HG03025 (cell line): Measurements from ENCODE around the gene ZNF350.
A peak's percentile ranks its signal among the peaks of the same experiment; 100 is the strongest.
"Not testable (repeated sequence)": the region's sequence is repeated elsewhere in the genome, so short reads cannot be mapped to it uniquely, and the experiment has no call there.

Source experiments
- ATAC-seq: cut with Tn5 transposase; IDR thresholded peaks from one replicate; pipeline ENCODE4 v1.9.1; 2021; ENCODE audit warnings: mild to moderate bottlenecking, moderate library complexity; ENCODE audit not compliant: unreplicated experiment, low FRiP score

ZNF350 gene

GRCh38 chr19:51986309-51987291 is at the start of gene ZNF350:
TSS of gene ZNF350 (minus strand) at chr19:51986840. CDS start at chr19:51974360, 12,480 bp downstream.
- peak; percentile 83 for ATAC-seq

GRCh38 chr19:52034051-52034728 is 47.5 kb upstream of the ZNF350 start:
- no peak for ATAC-seq

DNA sequence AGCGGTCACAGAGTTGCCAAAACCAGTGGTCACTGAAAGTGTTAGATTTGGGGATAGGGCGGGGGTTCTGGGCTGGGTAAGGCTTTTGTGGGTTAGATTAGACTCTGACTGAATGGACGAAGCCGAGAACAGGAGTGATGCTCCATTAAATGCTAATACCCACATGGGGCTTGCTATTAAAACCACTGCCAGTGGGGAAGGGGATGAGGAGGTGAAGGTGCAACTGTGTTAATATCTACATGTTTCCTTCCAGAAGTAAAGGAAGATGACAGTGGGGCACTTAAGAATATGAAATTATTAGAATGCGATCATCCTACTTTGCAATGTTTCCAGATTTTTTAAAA is 42.1 kb upstream of the ZNF350 start:
- ATAC-seq, result peak; percentile 26

DNA sequence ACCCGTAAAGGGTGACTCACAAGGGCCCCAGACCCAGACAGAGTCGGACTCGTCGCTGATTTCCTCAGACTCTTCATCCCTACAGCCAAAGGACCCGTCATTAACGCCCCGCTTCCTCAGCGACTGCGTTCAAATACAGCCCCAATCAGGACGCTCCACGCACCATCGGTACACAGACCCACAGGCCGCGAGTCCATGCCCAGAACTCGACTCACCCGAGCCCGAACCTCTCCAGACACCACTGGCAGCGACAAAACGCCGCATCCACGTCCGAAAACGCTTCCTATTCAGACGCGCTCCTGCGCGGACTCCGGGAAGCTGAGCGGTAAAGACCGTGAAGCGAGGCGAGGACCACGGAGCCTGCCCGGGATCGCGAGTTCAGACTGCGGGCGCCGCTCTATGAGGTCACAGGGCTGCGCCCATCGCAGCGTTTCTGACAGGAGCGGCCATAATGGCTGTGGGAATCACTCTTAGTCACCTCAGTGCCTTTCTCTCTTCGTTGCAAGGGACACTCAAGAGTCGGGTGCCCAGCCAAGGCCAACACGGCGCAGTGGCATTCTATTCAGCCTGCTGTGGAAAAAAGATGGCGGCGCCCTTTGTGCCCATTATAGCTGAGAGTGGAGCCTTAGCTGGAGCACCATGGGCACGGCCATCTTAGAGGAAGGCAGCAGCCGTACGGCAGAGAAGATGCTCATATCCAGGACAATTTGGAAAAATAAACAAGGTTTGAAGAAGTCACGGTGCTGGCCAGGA is 41.6 kb upstream of the ZNF350 start, which contains the start of gene ZNF614:
TSS of gene ZNF614 (minus strand) at position 353 of the 753 bp plus-strand sequence. CDS start 2,634 bp downstream, outside the sequence.
- peak; percentile 80 for ATAC-seq

DNA sequence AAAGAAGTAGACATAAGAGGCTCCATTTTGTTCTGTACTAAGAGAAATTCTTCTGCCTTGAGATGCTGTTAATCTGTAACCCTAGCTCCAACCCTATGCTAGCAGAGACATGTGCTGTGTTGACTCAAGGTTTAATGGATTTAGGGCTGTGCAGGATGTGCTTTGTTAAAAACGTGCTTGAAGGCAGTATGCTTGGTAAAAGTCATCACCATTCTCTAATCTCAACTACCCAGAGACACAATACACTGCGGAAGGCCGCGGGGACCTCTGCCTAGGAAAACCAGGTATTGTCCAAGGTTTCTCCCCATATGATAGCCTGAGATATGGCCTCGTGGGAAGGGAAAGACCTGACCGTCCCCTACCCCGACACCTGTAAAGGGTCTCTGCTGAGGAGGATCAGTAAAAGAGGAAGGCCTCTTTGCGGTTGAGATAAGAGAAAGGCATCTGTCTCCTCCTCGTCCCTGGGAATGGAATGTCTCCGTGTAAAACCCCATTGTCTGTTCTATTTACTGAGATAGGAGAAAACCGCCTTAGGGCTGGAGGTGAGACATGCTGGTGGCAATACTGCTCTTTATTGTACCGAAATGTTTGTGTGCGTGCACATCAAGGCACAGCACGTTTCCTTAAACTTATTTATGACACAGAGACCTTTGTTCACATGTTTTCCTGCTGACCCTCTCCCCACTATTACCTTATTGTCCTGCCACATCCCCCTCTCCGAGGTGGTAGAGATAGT is 39.8 kb upstream of the ZNF350 start:
- ATAC-seq, result not testable (repeated sequence)

DNA sequence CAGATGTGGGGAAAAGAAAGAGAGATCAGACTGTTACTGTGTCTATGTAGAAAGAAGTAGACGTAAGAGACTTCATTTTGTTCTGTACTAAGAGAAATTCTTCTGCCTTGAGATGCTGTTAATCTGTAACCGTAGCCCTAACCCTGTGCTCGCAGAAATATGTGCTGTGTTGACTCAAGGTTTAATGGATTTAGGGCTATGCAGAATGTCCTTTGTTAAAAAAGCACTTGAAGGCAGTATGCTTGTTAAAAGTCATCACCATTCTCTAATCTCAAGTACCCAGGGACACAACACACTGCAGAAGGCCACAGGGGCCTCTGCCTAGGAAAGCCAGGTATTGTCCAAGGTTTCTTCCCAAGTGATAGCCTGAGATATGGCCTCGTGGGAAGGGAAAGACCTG is 37.8 kb upstream of the ZNF350 start:
- ATAC-seq, result not testable (repeated sequence)

DNA sequence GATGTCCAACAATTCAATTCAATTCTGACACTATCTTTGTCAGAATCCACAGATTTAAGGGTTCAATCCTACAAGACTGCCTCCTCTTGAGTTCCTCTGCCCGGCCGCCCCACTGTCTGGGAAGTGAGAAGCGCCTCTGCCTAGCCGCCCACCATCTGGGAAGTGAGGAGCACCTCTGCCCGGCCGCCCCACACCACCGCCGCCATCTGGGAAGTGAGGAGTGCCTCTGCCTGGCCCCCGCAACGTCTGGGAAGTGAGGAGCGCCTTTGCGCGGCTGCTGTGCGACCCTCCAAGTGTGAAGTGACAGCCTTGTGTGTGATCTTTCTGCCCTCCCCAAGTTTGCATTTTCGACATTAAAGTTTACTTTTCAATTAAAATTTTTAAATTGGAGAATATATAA is 35.6 kb upstream of the ZNF350 start:
- ATAC-seq, result no peak

DNA sequence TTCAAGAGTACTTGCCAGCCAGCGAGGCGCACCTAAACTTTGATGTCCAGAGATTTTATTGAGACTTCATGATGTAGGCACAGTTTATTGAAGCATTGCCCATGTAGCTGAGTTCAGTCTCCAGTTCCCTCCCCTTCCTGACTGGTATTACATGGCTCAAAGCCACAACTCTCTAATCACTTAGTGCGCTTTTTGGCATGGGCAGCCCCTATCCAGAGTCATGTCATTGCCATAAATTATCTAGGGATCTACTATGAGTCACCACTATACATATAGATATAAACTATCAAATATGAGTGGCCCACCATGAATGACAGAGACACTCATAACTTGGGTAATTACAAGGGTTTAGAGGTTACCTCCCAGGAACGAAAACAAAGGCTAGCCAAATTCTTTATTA is 33.9 kb upstream of the ZNF350 start:
- no peak for ATAC-seq

DNA sequence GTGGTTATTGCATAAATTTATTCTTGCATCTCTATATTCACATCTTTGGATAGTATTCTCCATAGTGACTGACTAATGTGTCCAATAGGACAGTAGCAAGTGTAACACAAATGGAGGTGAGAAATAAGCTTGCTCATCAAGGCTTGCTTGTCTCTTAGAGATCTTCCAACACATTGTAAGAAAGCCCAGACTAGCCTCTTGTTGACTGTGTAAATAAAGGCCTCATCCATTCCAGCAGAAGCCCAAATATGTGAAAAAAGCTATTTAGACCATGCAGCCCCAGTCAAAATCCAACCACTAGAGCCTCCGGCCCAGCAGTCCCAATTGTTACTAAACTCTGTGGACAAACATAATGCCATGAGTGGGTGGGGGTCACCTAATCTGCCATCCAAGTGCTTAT is 24.0 kb upstream of the ZNF350 start:
- no peak for ATAC-seq

GRCh38 chr19:52007806-52008557 is 21.3 kb upstream of the ZNF350 start, which contains the start of gene ZNF615:
TSS of gene ZNF615 (minus strand) at chr19:52008211. CDS start at chr19:52003711, 4,500 bp downstream.
- no peak for ATAC-seq

DNA sequence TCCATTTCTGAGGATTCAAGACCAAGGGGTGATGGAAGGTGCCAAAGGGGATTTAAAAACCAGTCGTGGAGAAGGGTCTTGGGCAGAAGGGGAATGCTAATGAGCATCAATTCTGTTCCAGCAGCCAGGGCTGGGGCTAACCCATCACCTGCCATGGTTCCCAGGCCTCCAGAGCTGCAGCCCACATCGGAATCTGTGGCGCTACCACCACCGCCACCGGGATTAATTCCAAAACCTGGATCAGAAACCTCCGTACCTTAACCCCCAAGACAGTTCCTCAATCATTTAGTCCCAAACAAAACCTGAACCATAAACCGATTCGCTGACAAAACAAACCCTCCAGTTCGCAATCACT is 20.8 kb upstream of the ZNF350 start:
- ATAC-seq, result no peak

DNA sequence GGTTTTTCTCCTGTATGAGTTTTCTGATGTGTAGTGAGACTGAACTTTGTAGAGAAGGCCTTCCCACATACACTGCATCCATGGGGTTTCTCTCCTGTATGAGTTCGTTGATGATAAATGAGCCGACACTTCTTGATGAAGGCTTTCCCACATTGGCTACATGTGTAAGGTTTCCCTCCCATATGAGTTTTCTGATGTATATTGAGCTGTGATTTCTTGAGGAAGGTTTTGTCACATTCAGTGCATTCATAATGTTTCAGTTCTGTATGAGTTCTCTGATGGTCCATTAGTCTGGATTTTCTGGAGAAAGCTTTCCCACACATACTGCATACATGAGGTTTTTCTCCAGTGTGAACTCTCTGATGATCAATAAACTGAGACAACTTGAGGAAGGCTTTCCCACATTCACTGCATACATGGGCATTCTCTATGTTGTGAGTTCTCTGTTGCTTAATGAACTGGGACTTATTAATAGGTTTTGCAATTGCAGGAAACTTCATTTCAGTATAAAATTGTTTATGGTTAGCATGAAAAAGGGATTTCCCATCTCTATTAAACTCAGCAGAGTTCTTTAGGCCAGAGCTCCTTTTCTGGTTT is 7.5 kb upstream of the ZNF350 start:
- no peak for ATAC-seq

GRCh38 chr19:51993422-51993821 is 6.8 kb upstream of the ZNF350 start:
- no peak for ATAC-seq

DNA sequence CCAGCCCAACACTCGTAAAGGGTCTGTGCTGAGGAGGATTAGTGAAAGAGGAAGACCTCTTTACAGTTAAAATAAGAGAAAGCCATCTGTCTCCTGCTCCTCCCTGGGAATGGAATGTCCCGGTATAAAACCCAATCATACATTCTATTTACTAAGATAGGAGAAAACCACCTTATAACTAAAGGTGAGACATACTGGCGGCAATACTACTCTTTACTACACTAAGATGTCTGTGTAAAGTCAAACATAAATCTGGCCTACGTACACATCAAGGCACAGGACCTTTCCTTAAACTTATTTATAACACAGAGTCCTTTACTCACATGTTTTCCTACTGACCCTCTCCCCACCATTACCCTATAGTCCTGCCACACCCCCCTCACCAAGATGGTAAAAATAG is 3.3 kb downstream of the ZNF350 start:
- ATAC-seq, result no peak

- ATAC-seq, result not testable (repeated sequence)
These were observed 5.7 kb downstream of the ZNF350 start for GRCh38 chr19:51980926-51981325.

DNA sequence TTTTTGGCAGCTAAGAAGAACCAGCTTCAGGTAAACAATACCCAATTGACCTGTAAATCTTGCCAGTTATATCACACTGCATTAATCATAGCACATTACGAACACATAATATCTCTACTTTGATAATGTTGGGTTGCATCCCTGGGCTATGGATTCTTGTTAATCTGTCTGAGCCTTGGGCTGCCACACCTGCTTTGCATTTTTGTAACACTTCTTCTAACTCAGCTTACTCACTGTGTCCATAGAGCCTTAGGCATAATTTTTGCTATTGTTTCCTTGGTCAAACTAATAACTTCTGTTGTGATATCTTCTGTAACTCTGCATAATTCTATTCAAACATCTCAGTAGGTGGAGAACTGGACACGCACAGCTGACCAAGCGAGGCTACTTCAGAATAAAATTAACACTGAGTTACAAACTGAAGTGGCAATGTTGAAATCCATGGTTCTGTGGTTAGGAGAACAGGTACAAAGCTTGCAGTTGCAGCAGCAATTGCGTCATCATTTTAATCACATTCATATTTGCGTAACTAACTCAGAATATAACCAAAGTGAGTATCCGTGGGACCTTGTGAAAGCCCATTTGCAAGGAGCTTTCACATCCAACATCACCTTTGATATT is 6.4 kb downstream of the ZNF350 start:
- ATAC-seq, result no peak

DNA sequence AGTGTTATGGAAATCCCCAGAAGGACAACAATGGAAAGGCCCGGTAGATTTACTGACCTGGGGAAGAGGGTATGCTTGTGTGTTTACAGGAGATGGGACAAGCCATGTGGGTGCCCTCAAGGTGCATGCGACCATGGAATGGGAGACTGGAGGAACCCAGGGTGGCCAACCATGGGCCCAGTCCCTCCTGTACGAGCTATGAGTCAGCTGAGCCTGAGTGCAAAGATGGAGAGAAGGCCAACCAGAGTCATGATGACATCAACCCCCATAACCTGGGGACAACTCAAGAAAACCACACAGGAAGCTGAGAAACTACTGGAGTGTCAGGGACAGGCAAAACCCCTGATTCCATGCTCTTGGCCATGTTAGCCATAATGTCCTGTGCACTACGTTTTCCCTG is 7.8 kb downstream of the ZNF350 start:
- ATAC-seq, result no peak

- ATAC-seq, result no peak
These were observed 9.3 kb downstream of the ZNF350 start for GRCh38 chr19:51977346-51977745.

DNA sequence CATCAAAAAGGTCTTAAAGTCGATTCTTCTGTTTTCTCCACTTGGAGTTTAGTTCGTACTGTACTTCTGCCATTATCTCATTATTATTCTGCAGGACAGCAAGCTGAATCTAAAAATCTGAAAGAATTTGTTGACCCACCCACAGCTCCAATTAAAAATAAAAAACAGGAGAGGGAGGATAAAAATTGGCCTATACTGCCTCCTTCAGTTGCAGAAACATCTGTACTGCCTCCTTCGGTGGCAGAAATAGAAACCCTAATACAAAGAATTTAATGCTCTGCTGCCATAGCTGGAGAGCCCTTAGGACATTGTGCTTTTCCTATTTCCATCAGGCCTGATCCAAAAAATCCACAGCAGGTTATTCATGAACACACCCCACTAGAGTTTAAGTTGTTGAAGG is 9.8 kb downstream of the ZNF350 start:
- no peak for ATAC-seq
